ENCODE measurements around the gene LAMA2. TPM values are rescaled to one million over a fixed set of nuclear protein-coding genes. Genes with fewer than 3 reads are reported as not detected.

The LAMA2 gene
- total and polyA plus RNA-seq, 2 of the 13 experiments (the other 11 are each of a cell fraction or from before 2014, with no cell fraction given), result 0.11 to 0.28 TPM

GRCh38 chr6:129500958-129501739 lies 618.2 kb downstream of the LAMA2 start (continued):
- TF ChIP-seq HNF1A (IDR thresholded peaks at IDR 0.05; ENCODE audit: low read depth), result no peak
- TF ChIP-seq HNF1A (CRISPR knock-in tag; IDR thresholded peaks at IDR 0.05; ENCODE audit: borderline replicate concordance), result no peak
- TF ChIP-seq ZNF678 (CRISPR knock-in tag; IDR thresholded peaks at IDR 0.05), result no peak
- no peak for TF ChIP-seq MED8 (CRISPR knock-in tag; IDR thresholded peaks at IDR 0.05; ENCODE audit: insufficient replicate concordance)
- TF ChIP-seq AKAP8 (CRISPR knock-in tag; IDR thresholded peaks at IDR 0.05), result no peak
- TF ChIP-seq ZNF883 (CRISPR knock-in tag; IDR thresholded peaks at IDR 0.05; ENCODE audit: not compliant biosample characterization), result no peak
- TF ChIP-seq CC2D1A (CRISPR knock-in tag; IDR thresholded peaks at IDR 0.05), result no peak
- no peak for TF ChIP-seq ZBTB10 (CRISPR knock-in tag; IDR thresholded peaks at IDR 0.05; ENCODE audit: borderline replicate concordance)
- TF ChIP-seq ZNF513 (CRISPR knock-in tag; conservative IDR thresholded peaks at IDR 0.05), result no peak
- TF ChIP-seq ARID4A (CRISPR knock-in tag; IDR thresholded peaks at IDR 0.05; ENCODE audit: borderline replicate concordance), result no peak
- TF ChIP-seq ZIK1 (CRISPR knock-in tag; IDR thresholded peaks at IDR 0.05; ENCODE audit: borderline replicate concordance, low read depth), result no peak
- TF ChIP-seq SOX5 (CRISPR knock-in tag; IDR thresholded peaks at IDR 0.05; ENCODE audit: borderline replicate concordance), result peak; percentile 26; the same call in 1 of the 2 replicates
- no peak for TF ChIP-seq IKZF4 (CRISPR knock-in tag; IDR thresholded peaks at IDR 0.05; ENCODE audit: borderline replicate concordance, low read depth, not compliant biosample characterization)
- no peak for TF ChIP-seq GTF2F1 (IDR thresholded peaks at IDR 0.05; ENCODE audit: low read length)
- TF ChIP-seq NCOR1 (IDR thresholded peaks at IDR 0.05; ENCODE audit: borderline replicate concordance, low read length), result no peak

All from HepG2 (cell line).